MM.1S (cell line): ENCODE results near the gene DAD1.

ENCODE experiments used
- DNase-seq: peaks from one replicate; pipeline ENCODE4 v3.0.0-alpha.2; 2015
- H2AFZ ChIP-seq: fragments of 300-600 bp; sonication (generic); 2 replicates; pipeline ENCODE4 v1.6.0; 2016; ENCODE audit warnings: antibody characterized with exemption, low read length
- H3F3A ChIP-seq: fragments of 300-600 bp; sonication (generic); 2 replicates; pipeline ENCODE4 v1.6.1; 2016; ENCODE audit warnings: mild to moderate bottlenecking, antibody characterized with exemption, low read length, moderate library complexity, mixed read lengths; ENCODE audit not compliant: insufficient read depth
- H3K27ac ChIP-seq: fragments of 300-600 bp; sonication (generic); 2 replicates; pipeline ENCODE4 v1.5.1; 2016; ENCODE audit warnings: mild to moderate bottlenecking, low read length
- H3K27me3 ChIP-seq: fragments of 300-600 bp; sonication (generic); replicated peaks from 2 replicates; pipeline ENCODE4 v1.6.0; 2016; ENCODE audit warnings: low read length; ENCODE audit not compliant: insufficient read depth
- H3K36me3 ChIP-seq: fragments of 300-600 bp; sonication (generic); replicated peaks from 2 replicates; pipeline ENCODE4 v1.6.1; 2016; ENCODE audit warnings: mild to moderate bottlenecking, low read length, mixed read lengths; ENCODE audit not compliant: insufficient read depth
- H3K4me1 ChIP-seq: fragments of 300-600 bp; sonication (generic); 2 replicates; pipeline ENCODE4 v1.6.1; 2016; ENCODE audit warnings: low read length, mixed read lengths
- H3K4me2 ChIP-seq: fragments of 300-600 bp; sonication (generic); 2 replicates; pipeline ENCODE4 v1.6.0; 2016; ENCODE audit warnings: low read depth, low read length
- H3K4me3 ChIP-seq: fragments of 300-600 bp; sonication (generic); 2 replicates; pipeline ENCODE4 v1.5.1; 2016; ENCODE audit warnings: low read length, mixed read lengths
- H3K79me2 ChIP-seq: fragments of 300-600 bp; sonication (generic); 2 replicates; pipeline ENCODE4 v1.6.1; 2016; ENCODE audit warnings: mixed run types, low read length, mixed read lengths
- H3K9ac ChIP-seq: fragments of 300-600 bp; sonication (generic); 2 replicates; pipeline ENCODE4 v1.6.1; 2016; ENCODE audit warnings: low read length, mixed read lengths
- H3K9me2 ChIP-seq: fragments of 300-600 bp; sonication (generic); replicated peaks from 2 replicates; pipeline ENCODE4 v1.6.1; 2016; ENCODE audit warnings: mild to moderate bottlenecking, low read length, mixed read lengths; ENCODE audit not compliant: insufficient read depth
- H3K9me3 ChIP-seq: fragments of 300-600 bp; sonication (generic); replicated peaks from 2 replicates; pipeline ENCODE4 v1.6.1; 2016; ENCODE audit warnings: mild to moderate bottlenecking, low read length, mixed read lengths; ENCODE audit not compliant: insufficient read depth
- H4K20me1 ChIP-seq: fragments of 300-600 bp; sonication (generic); 2 replicates; pipeline ENCODE4 v1.6.1; 2016; ENCODE audit warnings: mild to moderate bottlenecking, low read length, moderate library complexity, mixed read lengths; ENCODE audit not compliant: insufficient read depth
- EZH2 ChIP-seq: fragments of 300-600 bp; sonication (generic); optimal IDR thresholded peaks from 2 replicates; pipeline ENCODE3; 2017; ENCODE audit warnings: low read depth, mild to moderate bottlenecking, antibody characterized with exemption, low read length, mixed read lengths
- EZH2phosphoT487 ChIP-seq: fragments of 300-600 bp; sonication (generic); IDR thresholded peaks from 2 replicates; pipeline ENCODE4 v1.6.1; 2018; ENCODE audit warnings: antibody characterized with exemption, low read length
- TF ChIP-seq, protein P1 (sequence below): fragments of 300-600 bp; sonication (generic); IDR thresholded peaks from 2 replicates; pipeline ENCODE4 v1.5.1; 2016; ENCODE audit warnings: antibody characterized with exemption, low read length, mixed read lengths

The DAD1 gene

DNA sequence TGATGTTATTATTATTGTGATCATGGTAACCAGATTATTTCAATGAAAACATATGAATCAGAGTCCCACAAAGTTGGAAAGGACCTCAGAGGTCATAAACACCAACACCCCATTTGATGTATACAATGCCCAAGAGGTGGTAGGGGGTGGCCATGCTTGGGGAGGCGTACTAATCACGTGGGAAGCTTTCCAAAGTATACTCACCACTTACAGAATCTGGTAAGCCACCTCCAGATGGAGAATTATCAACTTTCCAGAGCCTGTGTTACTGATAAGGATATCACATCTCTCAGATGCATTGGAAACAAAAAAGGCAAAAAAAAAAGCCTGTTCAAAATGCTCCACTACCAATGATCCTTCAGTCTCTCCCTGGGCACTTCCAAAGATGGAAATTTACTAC is 8.4 kb downstream of the DAD1 start:
- Histone ChIP-seq H3K4me2 (no peak overlapping the region), H3K36me3 (no peaks in the 10 kb centered on the region), H2AFZ (no peak overlapping the region), H4K20me1 (no peaks in the 10 kb centered on the region), H3K9ac (no peak overlapping the region), H3K9me2 (no peaks in the 10 kb centered on the region), H3K4me3 (no peak overlapping the region), H3F3A (no peaks in the 10 kb centered on the region), H3K27me3 (no peaks in the 10 kb centered on the region), H3K4me1 (peaks cover 8% of the 10 kb centered on the region; the same call in 1 of the 2 replicates), H3K27ac (no peak overlapping the region), H3K79me2 (peaks cover 66% of the 10 kb centered on the region), H3K9me3 (no peaks in the 10 kb centered on the region)
- DNase-seq = no peak
- TF ChIP-seq EZH2phosphoT487 (no peak), EZH2 (no peak)
- TF ChIP-seq, protein P1, sequence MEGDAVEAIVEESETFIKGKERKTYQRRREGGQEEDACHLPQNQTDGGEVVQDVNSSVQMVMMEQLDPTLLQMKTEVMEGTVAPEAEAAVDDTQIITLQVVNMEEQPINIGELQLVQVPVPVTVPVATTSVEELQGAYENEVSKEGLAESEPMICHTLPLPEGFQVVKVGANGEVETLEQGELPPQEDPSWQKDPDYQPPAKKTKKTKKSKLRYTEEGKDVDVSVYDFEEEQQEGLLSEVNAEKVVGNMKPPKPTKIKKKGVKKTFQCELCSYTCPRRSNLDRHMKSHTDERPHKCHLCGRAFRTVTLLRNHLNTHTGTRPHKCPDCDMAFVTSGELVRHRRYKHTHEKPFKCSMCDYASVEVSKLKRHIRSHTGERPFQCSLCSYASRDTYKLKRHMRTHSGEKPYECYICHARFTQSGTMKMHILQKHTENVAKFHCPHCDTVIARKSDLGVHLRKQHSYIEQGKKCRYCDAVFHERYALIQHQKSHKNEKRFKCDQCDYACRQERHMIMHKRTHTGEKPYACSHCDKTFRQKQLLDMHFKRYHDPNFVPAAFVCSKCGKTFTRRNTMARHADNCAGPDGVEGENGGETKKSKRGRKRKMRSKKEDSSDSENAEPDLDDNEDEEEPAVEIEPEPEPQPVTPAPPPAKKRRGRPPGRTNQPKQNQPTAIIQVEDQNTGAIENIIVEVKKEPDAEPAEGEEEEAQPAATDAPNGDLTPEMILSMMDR = no peak

DNA sequence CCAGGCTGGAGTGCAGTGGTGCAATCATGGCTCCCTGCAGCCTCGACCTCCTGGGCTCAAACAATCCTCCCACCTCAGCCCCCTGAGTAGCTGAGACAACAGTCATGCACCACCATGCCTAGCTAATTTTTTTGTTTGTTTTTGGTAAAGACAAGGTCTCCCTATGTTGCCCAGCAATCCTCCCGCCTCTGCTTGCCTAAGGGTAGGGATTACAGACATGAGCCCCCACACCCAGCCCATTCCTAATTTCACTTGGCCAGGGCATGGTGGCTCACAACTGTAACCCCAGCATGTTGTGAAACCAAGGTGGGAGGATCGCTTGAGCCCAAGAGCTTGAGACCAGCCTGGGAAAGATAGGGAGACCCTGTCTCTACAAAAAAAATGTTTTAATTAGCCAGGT is 9.1 kb downstream of the DAD1 start:
- no peaks in the 10 kb centered on the region for H3F3A ChIP-seq
- no peaks in the 10 kb centered on the region for H3K9me2 ChIP-seq
- no peak overlapping the region for H3K27ac ChIP-seq
- H3K4me1 ChIP-seq = peaks cover 8% of the 10 kb centered on the region; the same call in 1 of the 2 replicates
- no peak overlapping the region for H3K4me3 ChIP-seq
- H3K9ac ChIP-seq = no peak overlapping the region
- H3K36me3 ChIP-seq = peaks cover under 1% of the 10 kb centered on the region; the same call in 1 of the 2 replicates
- H3K79me2 ChIP-seq = peaks cover 59% of the 10 kb centered on the region
- no peak overlapping the region for H2AFZ ChIP-seq
- H4K20me1 ChIP-seq = no peaks in the 10 kb centered on the region
- no peaks in the 10 kb centered on the region for H3K9me3 ChIP-seq
- DNase-seq = no peak
- H3K27me3 ChIP-seq = no peaks in the 10 kb centered on the region
- no peak overlapping the region for H3K4me2 ChIP-seq
- TF ChIP-seq, protein P1 = no peak
- TF ChIP-seq EZH2phosphoT487 = no peak
- TF ChIP-seq EZH2 = no peak

DNA sequence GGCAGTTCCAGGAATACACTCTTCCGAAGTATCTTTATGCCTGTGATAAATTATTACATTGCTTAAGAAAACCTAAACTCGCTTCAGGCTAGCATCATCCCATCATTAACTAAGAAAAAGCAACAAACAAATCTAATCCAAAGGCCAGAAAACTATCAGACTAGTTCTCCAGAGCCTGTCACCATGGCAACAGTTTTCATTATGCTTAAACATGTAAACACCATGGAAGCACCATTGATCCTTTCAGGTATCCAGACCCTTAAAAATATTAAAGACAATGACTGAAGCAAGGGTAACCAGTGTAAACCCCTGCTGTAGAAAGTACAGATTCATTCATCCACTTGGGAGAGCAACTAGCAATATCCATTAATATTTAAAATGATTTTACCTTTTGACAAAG is 9.8 kb downstream of the DAD1 start:
- no peaks in the 10 kb centered on the region for H3K9me3 ChIP-seq
- H3K79me2 ChIP-seq = peaks cover 52% of the 10 kb centered on the region
- H3K4me2 ChIP-seq = no peak overlapping the region
- peaks cover 8% of the 10 kb centered on the region; the same call in 1 of the 2 replicates for H3K4me1 ChIP-seq
- H2AFZ ChIP-seq = no peak overlapping the region
- peaks cover 4% of the 10 kb centered on the region; the same call in 1 of the 2 replicates for H3K36me3 ChIP-seq
- no peaks in the 10 kb centered on the region for H3K27me3 ChIP-seq
- H3K9ac ChIP-seq = no peak overlapping the region
- H3F3A ChIP-seq = no peaks in the 10 kb centered on the region
- no peaks in the 10 kb centered on the region for H4K20me1 ChIP-seq
- H3K9me2 ChIP-seq = no peaks in the 10 kb centered on the region
- no peak for TF ChIP-seq EZH2phosphoT487
- TF ChIP-seq EZH2 = no peak
- TF ChIP-seq, protein P1 = no peak
- no peak overlapping the region for H3K27ac ChIP-seq
- no peak for DNase-seq
- no peak overlapping the region for H3K4me3 ChIP-seq
